Keratinocyte (primary cell): ENCODE data around the gene C5. TPM values are rescaled to one million over a fixed set of nuclear protein-coding genes. Genes with fewer than 3 reads are reported as not detected.
"Not testable (repeated sequence)": the region's sequence is repeated elsewhere in the genome, so short reads cannot be mapped to it uniquely, and the experiment has no call there.

Source experiments
- DNase-seq: peaks from one replicate; pipeline ENCODE4 v3.0.0-alpha.2; 2011; ENCODE audit warnings: low read depth, missing footprints, low spot score
- FAIRE-seq: peaks from 2 replicates; lab custom pipeline; 2011; peaks lifted over from hg19 to GRCh38; lab: Jason Lieb, UNC
- H2AFZ ChIP-seq: 2 replicates; pipeline ENCODE4 v1.6.0; 2012; ENCODE audit warnings: low read length, control low read depth, inconsistent platforms; ENCODE audit not compliant: control insufficient read depth
- H3K27ac ChIP-seq: 2 replicates; pipeline ENCODE4 v1.5.1; 2011; ENCODE audit warnings: low read length; ENCODE audit not compliant: control insufficient read depth, insufficient read depth
- H3K27me3 ChIP-seq: 3 replicates; pipeline ENCODE4 v1.6.0; 2011; ENCODE audit warnings: low read length; ENCODE audit not compliant: control insufficient read depth, insufficient read depth; ENCODE audit errors: extremely low read depth
- H3K36me3 ChIP-seq, 2 experiments: 2 replicates in 1 of 2; 3 replicates in 1 of 2; pipeline ENCODE4 v1.5.1; 2011; ENCODE audit warnings: low read length in 2 of 2, mild to moderate bottlenecking in 1 of 2; ENCODE audit not compliant: control insufficient read depth in 2 of 2, insufficient read depth in 2 of 2; ENCODE audit errors: extremely low read depth in 1 of 2
- H3K4me1 ChIP-seq: 3 replicates; pipeline ENCODE4 v1.5.1; 2011; ENCODE audit warnings: low read length; ENCODE audit not compliant: control insufficient read depth, insufficient read depth; ENCODE audit errors: extremely low read depth
- H3K4me2 ChIP-seq: 3 replicates; pipeline ENCODE4 v1.6.0; 2011; ENCODE audit warnings: low read depth, low read length; ENCODE audit not compliant: control insufficient read depth, insufficient read depth; ENCODE audit errors: extremely low read depth
- H3K4me3 ChIP-seq, 3 experiments: fragments of 200-600 bp in 1 of 3; sonication (generic) in 1 of 3; 2 replicates in 2 of 3; 3 replicates in 1 of 3; pipeline ENCODE4 v1.5.1; 2011 to 2016; ENCODE audit warnings: low read length in 3 of 3, mild to moderate bottlenecking in 3 of 3, control low read depth in 2 of 3, inconsistent platforms in 1 of 3, low read depth in 1 of 3, mixed read lengths in 1 of 3, mixed run types in 1 of 3, moderate library complexity in 1 of 3; ENCODE audit not compliant: control insufficient read depth in 2 of 3, insufficient read depth in 2 of 3; ENCODE audit errors: extremely low read depth in 1 of 3
- H3K79me2 ChIP-seq: 2 replicates; pipeline ENCODE4 v1.6.0; 2012; ENCODE audit warnings: low read length; ENCODE audit not compliant: control insufficient read depth, insufficient read depth
- H3K9ac ChIP-seq: 3 replicates; pipeline ENCODE4 v1.6.0; 2011; ENCODE audit warnings: low read length; ENCODE audit not compliant: control insufficient read depth, insufficient read depth; ENCODE audit errors: extremely low read depth
- H3K9me1 ChIP-seq: 3 replicates; pipeline ENCODE4 v1.6.0; 2011; ENCODE audit warnings: low read length; ENCODE audit not compliant: control insufficient read depth, insufficient read depth; ENCODE audit errors: extremely low read depth
- H3K9me3 ChIP-seq: 2 replicates; pipeline ENCODE4 v1.5.1; 2012; ENCODE audit warnings: low read depth, low read length; ENCODE audit not compliant: control insufficient read depth
- H4K20me1 ChIP-seq: 3 replicates; pipeline ENCODE4 v1.6.0; 2011; ENCODE audit warnings: low read length; ENCODE audit not compliant: control insufficient read depth, insufficient read depth; ENCODE audit errors: extremely low read depth
- CTCF ChIP-seq, 3 experiments: IDR thresholded peaks in 1 of 3; conservative IDR thresholded peaks in 1 of 3; optimal IDR thresholded peaks in 1 of 3; 2 replicates in 2 of 3; 3 replicates in 1 of 3; pipeline versions ENCODE3 to v1.5.1; 2011; ENCODE audit warnings: low read length in 3 of 3, mild to moderate bottlenecking in 3 of 3, moderate library complexity in 2 of 3, control low read depth in 1 of 3, inconsistent platforms in 1 of 3; ENCODE audit not compliant: insufficient read depth in 2 of 3; ENCODE audit errors: extremely low read depth in 1 of 3
- EZH2 ChIP-seq: IDR thresholded peaks from one replicate; pipeline ENCODE4 v1.6.1; 2012; ENCODE audit warnings: inconsistent platforms, mild to moderate bottlenecking, low read length, moderate library complexity
- dilution Hi-C: fragments of 300-500 bp; cut with MboI; formaldehyde crosslinking; loops from one replicate; pipeline ENCODE4 v1.7.0; 2020; ENCODE audit warnings: low sequenced_read_pairs; ENCODE audit not compliant: extremely low pct_ligation_motif_present
- polyA plus RNA-seq, 5 experiments: library from polyadenylated mRNA; depleted of rRNA in 3 of 5; stranded (reverse) in 3 of 5; stranded (forward) in 1 of 5; unstranded in 1 of 5; fragments of >200 nt; gene quantifications; 1 replicate in 1 of 5; 2 replicates in 3 of 5; 3 replicates in 1 of 5; pipeline versions ENCODE4 v1.2.1 to v1.2.3, GENCODE V29; 2011 to 2012; ENCODE audit warnings: missing spikeins in 2 of 5, low read depth in 1 of 5, low replicate concordance in 1 of 5

Gene C5
- polyA plus RNA-seq, 1 donor (not counting 4 experiments of a cell fraction or from before 2014, with no cell fraction given) = 0.76 TPM

DNA sequence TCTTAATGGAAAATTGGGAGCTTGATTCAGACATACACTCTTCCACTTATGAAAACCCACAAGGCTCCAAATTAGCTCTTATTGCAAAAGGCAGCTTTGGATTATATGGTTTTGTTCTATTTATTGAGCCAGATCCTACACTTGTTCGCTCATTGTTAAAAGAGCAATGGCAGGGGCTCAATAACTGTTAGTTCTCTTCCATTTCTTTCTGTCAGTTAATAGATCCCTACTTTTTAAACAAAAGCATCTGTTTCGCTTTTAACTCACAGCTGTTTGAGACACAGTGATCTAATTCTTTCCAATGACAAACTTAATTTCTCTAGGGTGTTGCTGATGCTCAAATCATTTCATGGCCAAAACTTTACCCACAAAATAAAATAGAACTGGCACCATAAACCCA is 11.7 kb downstream of the C5 start:
- no peak overlapping the region for H3K9ac ChIP-seq
- H3K27ac ChIP-seq = no peak overlapping the region
- no peak for FAIRE-seq
- TF ChIP-seq EZH2 (no peak), CTCF (optimal IDR thresholded peaks at IDR 0.05 in 1 of 3, IDR thresholded peaks at IDR 0.05 in 1 of 3, conservative IDR thresholded peaks at IDR 0.05 in 1 of 3; ENCODE audit: extremely low read depth in 1 of 3, insufficient read depth in 2 of 3, low read length in 3 of 3) (no peak)
- DNase-seq = no peak
- H3K9me3 ChIP-seq = no peaks in the 10 kb centered on the region
- H3K4me1 ChIP-seq = no peaks in the 10 kb centered on the region
- no peak overlapping the region for H2AFZ ChIP-seq
- H3K9me1 ChIP-seq = no peaks in the 10 kb centered on the region
- no peak overlapping the region for H3K4me3 ChIP-seq
- no peaks in the 10 kb centered on the region for H4K20me1 ChIP-seq
- no peak overlapping the region for H3K4me2 ChIP-seq
- dilution Hi-C loops = no loop called here
- H3K36me3 ChIP-seq = no peaks in the 10 kb centered on the region
- H3K79me2 ChIP-seq = no peaks in the 10 kb centered on the region
- no peaks in the 10 kb centered on the region for H3K27me3 ChIP-seq

DNA sequence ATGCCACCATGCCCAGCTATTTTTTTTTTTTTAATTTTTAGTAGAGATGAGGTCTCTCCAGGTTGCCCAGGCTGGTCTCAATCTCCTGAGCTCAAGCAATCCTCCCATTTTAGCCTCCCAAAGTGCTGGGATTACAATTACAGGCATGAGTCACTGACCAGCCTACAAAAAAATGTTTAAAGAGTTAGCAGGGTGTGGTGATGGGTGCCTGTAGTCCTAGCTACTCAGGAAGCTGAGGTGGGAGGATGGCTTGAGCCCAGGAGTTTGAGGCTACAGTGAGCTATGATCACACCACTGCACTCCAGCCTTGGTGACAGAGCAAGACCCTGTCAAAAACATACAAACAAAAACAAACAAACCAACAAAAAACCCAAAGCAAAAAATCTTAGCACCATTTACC is 14.4 kb downstream of the C5 start:
- H3K9me1 ChIP-seq, H3K9ac ChIP-seq, H3K27me3 ChIP-seq, H3K79me2 ChIP-seq, H4K20me1 ChIP-seq, H3K4me1 ChIP-seq, H3K9me3 ChIP-seq, H3K27ac ChIP-seq, DNase-seq, FAIRE-seq, H3K4me2 ChIP-seq, H3K4me3 ChIP-seq, H3K36me3 ChIP-seq, H2AFZ ChIP-seq, dilution Hi-C loops: not testable (repeated sequence)

GRCh38 chr9:121034529-121034928 is 15.5 kb downstream of the C5 start:
- no peaks in the 10 kb centered on the region for H3K79me2 ChIP-seq
- no peaks in the 10 kb centered on the region for H4K20me1 ChIP-seq
- no peaks in the 10 kb centered on the region for H3K27me3 ChIP-seq
- no peaks in the 10 kb centered on the region for H3K4me1 ChIP-seq
- no peaks in the 10 kb centered on the region for H3K9me3 ChIP-seq
- TF ChIP-seq EZH2 (no peak), CTCF (optimal IDR thresholded peaks at IDR 0.05 in 1 of 3, IDR thresholded peaks at IDR 0.05 in 1 of 3, conservative IDR thresholded peaks at IDR 0.05 in 1 of 3; ENCODE audit: extremely low read depth in 1 of 3, insufficient read depth in 2 of 3, low read length in 3 of 3) (no peak)
- H3K9ac ChIP-seq = no peak overlapping the region
- no peaks in the 10 kb centered on the region for H3K36me3 ChIP-seq
- DNase-seq = no peak
- H3K27ac ChIP-seq = no peak overlapping the region
- H3K4me2 ChIP-seq = no peak overlapping the region
- dilution Hi-C loops = no loop called here
- no peak overlapping the region for H3K4me3 ChIP-seq
- FAIRE-seq = no peak
- H2AFZ ChIP-seq = no peak overlapping the region
- H3K9me1 ChIP-seq = no peaks in the 10 kb centered on the region
